HEK293 (cell line): ENCODE results near the gene HTRA2.

ENCODE experiments used
- CTCF ChIA-PET: fragments of 350-600 bp; formaldehyde crosslinking; extraction: SDS; loops from one replicate; lab custom pipeline; 2021; ENCODE audit warnings: antibody characterized with exemption; lab: Yijun Ruan, JAX
- POLR2A ChIA-PET: fragments of 300-600 bp; formaldehyde crosslinking; extraction: SDS; loops from one replicate; lab custom pipeline; 2020; ENCODE audit warnings: antibody characterized with exemption, inconsistent platforms; lab: Yijun Ruan, JAX
- H3K27ac ChIP-seq: fragments of 200-500 bp; sonication (Bioruptor generic); 2 replicates; pipeline ENCODE4 v1.5.1; 2014; ENCODE audit warnings: low read depth, low read length, control low read depth, inconsistent platforms; ENCODE audit errors: extremely low read depth
- H3K36me3 ChIP-seq, 2 experiments: fragments of 200-500 bp in 1 of 2; sonication (Bioruptor generic) in 1 of 2; 1 replicate in 1 of 2; 2 replicates in 1 of 2; pipeline ENCODE4 v1.5.1; 2014 to 2017; ENCODE audit warnings: inconsistent platforms in 2 of 2, low read length in 2 of 2; ENCODE audit not compliant: control insufficient read depth in 2 of 2, insufficient read depth in 1 of 2
- H3K4me1 ChIP-seq: fragments of 200-500 bp; sonication (Bioruptor generic); 2 replicates; pipeline ENCODE4 v1.5.1; 2014; ENCODE audit warnings: mild to moderate bottlenecking, low read length, inconsistent platforms; ENCODE audit not compliant: control insufficient read depth, insufficient read depth
- H3K4me3 ChIP-seq: 2 replicates; pipeline ENCODE4 v1.5.1; 2011; ENCODE audit warnings: low read depth, mild to moderate bottlenecking, control low read depth, low read length, moderate library complexity
- H3K9me3 ChIP-seq: fragments of 200-500 bp; sonication (Bioruptor generic); 2 replicates; pipeline ENCODE4 v1.5.1; 2014; ENCODE audit warnings: low read depth, low read length, inconsistent platforms; ENCODE audit not compliant: control insufficient read depth, insufficient read depth
- EGR2 ChIP-seq: fragments of 450-650 bp; formaldehyde crosslinking; IDR thresholded peaks from 2 replicates; pipeline ENCODE4 v1.5.1; 2016; ENCODE audit warnings: low read depth, missing biosample characterization, missing genetic modification characterization
- GLIS1 ChIP-seq: fragments of 450-650 bp; formaldehyde crosslinking; IDR thresholded peaks from 2 replicates; pipeline ENCODE4 v1.5.1; 2016; ENCODE audit warnings: missing biosample characterization, missing genetic modification characterization
- GLIS2 ChIP-seq: fragments of 450-650 bp; formaldehyde crosslinking; IDR thresholded peaks from 2 replicates; pipeline ENCODE4 v1.5.1; 2016; ENCODE audit warnings: missing biosample characterization, missing genetic modification characterization
- KLF1 ChIP-seq: fragments of 450-650 bp; formaldehyde crosslinking; IDR thresholded peaks from 2 replicates; pipeline ENCODE4 v1.5.1; 2016; ENCODE audit warnings: missing biosample characterization, missing genetic modification characterization
- KLF17 ChIP-seq: fragments of 450-650 bp; formaldehyde crosslinking; IDR thresholded peaks from 2 replicates; pipeline ENCODE4 v1.5.1; 2016; ENCODE audit warnings: missing biosample characterization, missing genetic modification characterization
- OSR2 ChIP-seq: fragments of 450-650 bp; formaldehyde crosslinking; IDR thresholded peaks from 2 replicates; pipeline ENCODE4 v1.5.1; 2016; ENCODE audit warnings: missing biosample characterization, missing genetic modification characterization
- PBX3 ChIP-seq: sonication (generic); formaldehyde crosslinking; IDR thresholded peaks from 2 replicates; pipeline ENCODE4 v1.8.1; 2022; ENCODE audit warnings: mild to moderate bottlenecking, moderate library complexity, missing genetic modification reagents
- SP7 ChIP-seq: fragments of 450-650 bp; formaldehyde crosslinking; IDR thresholded peaks from 2 replicates; pipeline ENCODE4 v1.5.1; 2016; ENCODE audit warnings: missing biosample characterization, missing genetic modification characterization
- ZBTB17 ChIP-seq: fragments of 450-650 bp; formaldehyde crosslinking; IDR thresholded peaks from 2 replicates; pipeline ENCODE4 v1.5.1; 2016; ENCODE audit warnings: missing biosample characterization, missing genetic modification characterization
- ZBTB7A ChIP-seq: fragments of 450-650 bp; formaldehyde crosslinking; IDR thresholded peaks from 2 replicates; pipeline ENCODE4 v1.5.1; 2016; ENCODE audit warnings: low read depth, missing biosample characterization, missing genetic modification characterization
- ZFHX2 ChIP-seq: fragments of 450-650 bp; formaldehyde crosslinking; conservative IDR thresholded peaks from 2 replicates; pipeline ENCODE4 v1.5.1; 2016; ENCODE audit warnings: missing biosample characterization, missing genetic modification characterization
- ZNF184 ChIP-seq: fragments of 450-650 bp; IDR thresholded peaks from 2 replicates; pipeline ENCODE4 v1.5.1; 2018; ENCODE audit warnings: missing biosample characterization, mild to moderate bottlenecking, missing genetic modification characterization
- ZNF19 ChIP-seq: fragments of 450-650 bp; formaldehyde crosslinking; IDR thresholded peaks from 2 replicates; pipeline ENCODE4; 2016; ENCODE audit warnings: missing biosample characterization, missing genetic modification characterization, low read depth
- ZNF311 ChIP-seq: fragments of 450-650 bp; formaldehyde crosslinking; IDR thresholded peaks from 2 replicates; pipeline ENCODE4 v1.5.1; 2017; ENCODE audit warnings: missing biosample characterization, missing genetic modification characterization, borderline replicate concordance
- ZNF423 ChIP-seq: fragments of 450-650 bp; formaldehyde crosslinking; IDR thresholded peaks from 2 replicates; pipeline ENCODE4 v1.5.1; 2016; ENCODE audit warnings: missing biosample characterization, missing genetic modification characterization
- ZNF76 ChIP-seq: fragments of 450-650 bp; formaldehyde crosslinking; IDR thresholded peaks from 2 replicates; pipeline ENCODE4; 2016; ENCODE audit warnings: low read depth, missing biosample characterization, missing genetic modification characterization, borderline replicate concordance
- TF ChIP-seq, protein P1 (sequence below): fragments of 450-650 bp; formaldehyde crosslinking; IDR thresholded peaks from 2 replicates; pipeline ENCODE4 v1.5.1; 2016; ENCODE audit warnings: missing biosample characterization, missing genetic modification characterization
- TF ChIP-seq, protein P2 (sequence below): fragments of 450-650 bp; formaldehyde crosslinking; IDR thresholded peaks from 2 replicates; pipeline ENCODE4 v1.5.1; 2016; ENCODE audit warnings: missing biosample characterization, missing genetic modification characterization
- TF ChIP-seq, protein P3 (sequence below): fragments of 450-650 bp; formaldehyde crosslinking; conservative IDR thresholded peaks from 2 replicates; pipeline ENCODE4 v1.5.1; 2016; ENCODE audit warnings: low read depth, missing biosample characterization, missing genetic modification characterization
- TF ChIP-seq, protein P4 (sequence below): fragments of 450-650 bp; formaldehyde crosslinking; IDR thresholded peaks from 2 replicates; pipeline ENCODE4 v1.5.1; 2016; ENCODE audit warnings: missing biosample characterization, missing genetic modification characterization

Gene HTRA2

DNA sequence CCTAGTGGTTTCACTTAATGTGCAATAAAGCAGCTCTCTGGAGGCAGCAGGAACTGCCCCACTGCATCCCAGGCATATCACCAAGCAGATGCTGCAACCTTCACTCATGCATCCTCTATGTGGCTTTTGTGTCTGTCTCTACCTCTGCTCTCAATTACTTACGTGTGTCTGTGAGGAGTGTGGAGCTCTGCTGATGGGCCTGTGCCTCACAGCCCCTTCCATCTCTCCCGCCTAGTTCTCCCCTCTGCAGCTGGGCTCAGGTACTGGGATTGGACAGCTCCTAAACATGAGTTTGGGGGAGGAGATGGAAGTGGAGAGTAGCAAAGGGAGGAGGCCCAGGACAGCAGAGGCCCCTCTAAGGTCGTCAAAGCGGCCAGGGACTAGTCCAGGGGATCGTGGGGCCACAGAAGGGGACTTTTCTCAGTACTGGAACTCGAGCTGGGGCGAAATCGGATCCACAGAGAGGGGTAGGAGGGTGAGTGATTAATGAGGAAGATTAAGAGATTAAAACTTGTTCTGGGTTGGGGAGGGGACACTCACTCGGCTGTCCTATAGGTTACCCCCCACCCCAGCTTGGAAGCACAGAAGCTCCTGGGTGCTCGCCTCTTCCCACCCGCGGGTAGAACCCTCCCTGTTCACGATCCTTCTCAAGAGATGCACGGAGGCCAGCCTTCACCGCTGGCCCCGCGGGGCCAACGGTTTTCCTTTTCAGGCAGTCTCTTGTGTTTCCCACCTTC, 28.2 kb upstream of the HTRA2 start (continued):
- TF ChIP-seq ZNF311 (no peak), ZBTB17 (tag by site-specific recombination) (peak; percentile 96), ZNF423 (tag by site-specific recombination) (no peak), ZNF19 (tag by site-specific recombination) (no peak), ZNF76 (tag by site-specific recombination) (no peak), ZNF184 (tag by site-specific recombination) (no peak), KLF17 (tag by site-specific recombination) (no peak)
- TF ChIP-seq, protein P1, sequence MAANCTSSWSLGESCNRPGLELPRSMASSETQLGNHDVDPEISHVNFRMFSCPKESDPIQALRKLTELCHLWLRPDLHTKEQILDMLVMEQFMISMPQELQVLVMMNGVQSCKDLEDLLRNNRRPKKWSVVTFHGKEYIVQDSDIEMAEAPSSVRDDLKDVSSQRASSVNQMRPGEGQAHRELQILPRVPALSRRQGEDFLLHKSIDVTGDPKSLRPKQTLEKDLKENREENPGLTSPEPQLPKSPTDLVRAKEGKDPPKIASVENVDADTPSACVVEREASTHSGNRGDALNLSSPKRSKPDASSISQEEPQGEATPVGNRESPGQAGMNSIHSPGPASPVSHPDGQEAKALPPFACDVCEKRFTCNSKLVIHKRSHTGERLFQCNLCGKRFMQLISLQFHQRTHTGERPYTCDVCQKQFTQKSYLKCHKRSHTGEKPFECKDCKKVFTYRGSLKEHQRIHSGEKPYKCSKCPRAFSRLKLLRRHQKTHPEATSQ (tag by site-specific recombination) = no peak

- ChIA-PET POLR2A (interaction anchor here (0.6 to 1.6 kb wide), 3 partner anchors 9 to 86 kb away, joined by 4 to 7 read pairs (median 5); partner anchors contain the start of genes CCDC142 and TTC31), CTCF (interaction anchor here (1.4 kb wide), 1 partner anchor 10 kb away, joined by 3 read pairs; no protein-coding TSS in a partner anchor)
- Histone ChIP-seq H3K4me3 (peak overlapping the region; percentile 36), H3K9me3 (no peaks in the 10 kb centered on the region), H3K27ac (no peak overlapping the region), H3K36me3 (peaks cover 4 to 20% of the 10 kb centered on the region in 2 experiments; a peak in 2 of 3 replicates), H3K4me1 (no peaks in the 10 kb centered on the region)
- TF ChIP-seq, protein P2, sequence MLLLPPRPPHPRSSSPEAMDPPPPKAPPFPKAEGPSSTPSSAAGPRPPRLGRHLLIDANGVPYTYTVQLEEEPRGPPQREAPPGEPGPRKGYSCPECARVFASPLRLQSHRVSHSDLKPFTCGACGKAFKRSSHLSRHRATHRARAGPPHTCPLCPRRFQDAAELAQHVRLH (tag by site-specific recombination) = no peak
- peak; percentile 30; the same call in 1 of the 2 replicates for TF ChIP-seq EGR2 (tag by site-specific recombination)
- TF ChIP-seq, protein P3, sequence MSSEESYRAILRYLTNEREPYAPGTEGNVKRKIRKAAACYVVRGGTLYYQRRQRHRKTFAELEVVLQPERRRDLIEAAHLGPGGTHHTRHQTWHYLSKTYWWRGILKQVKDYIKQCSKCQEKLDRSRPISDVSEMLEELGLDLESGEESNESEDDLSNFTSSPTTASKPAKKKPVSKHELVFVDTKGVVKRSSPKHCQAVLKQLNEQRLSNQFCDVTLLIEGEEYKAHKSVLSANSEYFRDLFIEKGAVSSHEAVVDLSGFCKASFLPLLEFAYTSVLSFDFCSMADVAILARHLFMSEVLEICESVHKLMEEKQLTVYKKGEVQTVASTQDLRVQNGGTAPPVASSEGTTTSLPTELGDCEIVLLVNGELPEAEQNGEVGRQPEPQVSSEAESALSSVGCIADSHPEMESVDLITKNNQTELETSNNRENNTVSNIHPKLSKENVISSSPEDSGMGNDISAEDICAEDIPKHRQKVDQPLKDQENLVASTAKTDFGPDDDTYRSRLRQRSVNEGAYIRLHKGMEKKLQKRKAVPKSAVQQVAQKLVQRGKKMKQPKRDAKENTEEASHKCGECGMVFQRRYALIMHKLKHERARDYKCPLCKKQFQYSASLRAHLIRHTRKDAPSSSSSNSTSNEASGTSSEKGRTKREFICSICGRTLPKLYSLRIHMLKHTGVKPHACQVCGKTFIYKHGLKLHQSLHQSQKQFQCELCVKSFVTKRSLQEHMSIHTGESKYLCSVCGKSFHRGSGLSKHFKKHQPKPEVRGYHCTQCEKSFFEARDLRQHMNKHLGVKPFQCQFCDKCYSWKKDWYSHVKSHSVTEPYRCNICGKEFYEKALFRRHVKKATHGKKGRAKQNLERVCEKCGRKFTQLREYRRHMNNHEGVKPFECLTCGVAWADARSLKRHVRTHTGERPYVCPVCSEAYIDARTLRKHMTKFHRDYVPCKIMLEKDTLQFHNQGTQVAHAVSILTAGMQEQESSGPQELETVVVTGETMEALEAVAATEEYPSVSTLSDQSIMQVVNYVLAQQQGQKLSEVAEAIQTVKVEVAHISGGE (tag by site-specific recombination) = no peak
- TF ChIP-seq ZNF423 (tag by site-specific recombination) = no peak
- peak; percentile 55 for TF ChIP-seq ZFHX2 (tag by site-specific recombination)
Observed at GRCh38 chr2:74502147-74502719, 27.5 kb upstream of the HTRA2 start.

DNA sequence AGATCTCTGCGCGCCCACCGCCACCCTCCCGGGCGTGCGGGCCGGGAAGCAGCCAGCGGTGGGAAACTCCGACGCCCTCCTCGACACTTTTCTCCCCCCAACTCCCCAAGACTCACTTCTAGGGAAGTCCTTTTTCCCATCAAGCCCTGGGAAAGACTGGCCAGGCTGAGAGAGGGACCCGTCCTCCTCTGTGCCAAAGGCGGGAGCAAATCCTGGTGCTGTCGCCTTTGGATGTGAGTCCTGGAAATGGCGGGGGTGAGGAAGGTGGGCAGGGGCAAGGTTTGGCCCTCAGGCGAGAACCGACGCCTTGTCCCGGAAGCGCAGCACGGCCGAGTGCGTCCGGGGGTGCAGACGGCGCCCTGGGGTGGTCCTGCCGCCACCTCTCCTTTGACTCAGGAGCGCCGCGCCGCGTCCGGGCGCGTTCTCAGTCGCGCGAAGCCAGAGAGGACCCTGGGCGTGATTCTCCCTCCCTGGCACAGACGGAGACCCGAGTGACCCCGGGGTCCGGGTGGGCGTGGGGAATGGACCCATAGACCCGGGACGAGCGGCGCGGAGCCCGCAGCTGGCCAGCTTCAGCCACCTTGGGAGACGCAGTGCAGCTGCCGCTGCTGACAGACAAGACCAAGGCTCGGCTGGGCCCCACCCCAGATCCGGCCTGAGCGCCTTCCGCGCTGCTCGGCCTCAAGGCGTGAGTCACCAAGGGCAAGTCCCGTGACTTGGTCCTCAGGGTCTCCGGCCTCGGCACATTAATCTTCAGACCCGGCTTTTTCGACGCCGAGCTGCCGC, 26.8 kb upstream of the HTRA2 start:
- Histone ChIP-seq H3K36me3 (peaks cover 4 to 20% of the 10 kb centered on the region in 2 experiments; a peak in 2 of 3 replicates), H3K27ac (no peak overlapping the region; the same call in 1 of the 2 replicates), H3K4me1 (no peaks in the 10 kb centered on the region), H3K9me3 (no peaks in the 10 kb centered on the region), H3K4me3 (peak overlapping the region; percentile 36)
- CTCF ChIA-PET = interaction anchor here (1.2 to 2.8 kb wide), 4 partner anchors 10 to 83 kb away, joined by 3 to 13 read pairs (median 4); partner anchors contain the start of genes CCDC142 and TTC31
- POLR2A ChIA-PET = interaction anchor here (1.2 to 3.1 kb wide), 5 partner anchors 24 to 85 kb away, joined by 3 to 16 read pairs (median 6); partner anchors contain the start of genes AUP1, DQX1, HTRA2 and WBP1
- no peak for TF ChIP-seq OSR2 (tag by site-specific recombination)
- TF ChIP-seq GLIS2 (tag by site-specific recombination) = peak; percentile 75
- TF ChIP-seq SP7 (tag by site-specific recombination) = peak; percentile 16; the same call in 1 of the 2 replicates
- 0 out of 2 replicates have a peak, but pooled peaks have one; percentile 60 for TF ChIP-seq PBX3
- peak; percentile 42; the same call in 1 of the 2 replicates for TF ChIP-seq GLIS1 (tag by site-specific recombination)
- TF ChIP-seq ZBTB7A (tag by site-specific recombination) = 0 out of 2 replicates have a peak, but pooled peaks have one; percentile 18
- TF ChIP-seq KLF1 (tag by site-specific recombination) = no peak
- TF ChIP-seq, protein P4, sequence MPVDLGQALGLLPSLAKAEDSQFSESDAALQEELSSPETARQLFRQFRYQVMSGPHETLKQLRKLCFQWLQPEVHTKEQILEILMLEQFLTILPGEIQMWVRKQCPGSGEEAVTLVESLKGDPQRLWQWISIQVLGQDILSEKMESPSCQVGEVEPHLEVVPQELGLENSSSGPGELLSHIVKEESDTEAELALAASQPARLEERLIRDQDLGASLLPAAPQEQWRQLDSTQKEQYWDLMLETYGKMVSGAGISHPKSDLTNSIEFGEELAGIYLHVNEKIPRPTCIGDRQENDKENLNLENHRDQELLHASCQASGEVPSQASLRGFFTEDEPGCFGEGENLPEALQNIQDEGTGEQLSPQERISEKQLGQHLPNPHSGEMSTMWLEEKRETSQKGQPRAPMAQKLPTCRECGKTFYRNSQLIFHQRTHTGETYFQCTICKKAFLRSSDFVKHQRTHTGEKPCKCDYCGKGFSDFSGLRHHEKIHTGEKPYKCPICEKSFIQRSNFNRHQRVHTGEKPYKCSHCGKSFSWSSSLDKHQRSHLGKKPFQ (tag by site-specific recombination) = no peak
